Vagina (tissue), 2 donors: ENCODE data around the gene CD248. TPM values are rescaled to one million over a fixed set of nuclear protein-coding genes. Genes with fewer than 3 reads are reported as not detected.
A peak's percentile ranks its signal among the peaks of the same experiment; 100 is the strongest.

Source experiments
- DNase-seq, 2 donors: peaks; one replicate each; pipeline ENCODE4 v3.0.0-alpha.2; 2017; ENCODE audit errors: extremely low spot score in 2 of 2
- H3K27ac ChIP-seq: fragments of 200-600 bp; sonication (generic); one replicate; pipeline ENCODE4 v1.5.1; 2019
- H3K27me3 ChIP-seq: fragments of 200-600 bp; sonication (generic); one replicate; pipeline ENCODE4 v1.5.1; 2019
- H3K36me3 ChIP-seq, 2 donors: fragments of 200-600 bp; sonication (generic); one replicate each; pipeline ENCODE4 v1.5.1; 2017 to 2019
- H3K4me1 ChIP-seq: fragments of 200-600 bp; sonication (generic); one replicate; pipeline ENCODE4 v1.5.1; 2019
- H3K4me3 ChIP-seq, 2 donors: fragments of 200-600 bp; sonication (generic); 1 replicate in 1 of 2; 2 replicates in 1 of 2; pipeline ENCODE4 v1.5.1; 2016 to 2019
- H3K9me3 ChIP-seq: fragments of 200-600 bp; sonication (generic); one replicate; pipeline ENCODE4 v1.5.1; 2019
- CTCF ChIP-seq, 3 experiments: fragments of 450-650 bp in 2 of 3; fragments of 200-600 bp in 1 of 3; sonication (generic) in 1 of 3; IDR thresholded peaks; one replicate each; pipeline ENCODE4 v1.5.1; 2017 to 2019; ENCODE audit warnings: antibody characterized with exemption in 3 of 3, mild to moderate bottlenecking in 2 of 3, moderate library complexity in 2 of 3
- POLR2A ChIP-seq, 2 donors: fragments of 450-650 bp; IDR thresholded peaks; one replicate each; pipeline ENCODE4 v1.6.1; 2017; ENCODE audit warnings: antibody characterized with exemption in 2 of 2, mild to moderate bottlenecking in 2 of 2, moderate library complexity in 2 of 2
- POLR2AphosphoS5 ChIP-seq, 2 donors: sonication (generic); formaldehyde crosslinking; IDR thresholded peaks; one replicate each; pipeline ENCODE4 v1.9.0; 2017; ENCODE audit warnings: antibody characterized with exemption in 2 of 2, mild to moderate bottlenecking in 2 of 2, low read depth in 1 of 2; ENCODE audit not compliant: insufficient read depth in 1 of 2
- intact Hi-C: fragments of 100-400 bp; cut with DNase I; formaldehyde crosslinking; loops from one replicate; pipeline ENCODE4 v1.15.1; 2023
- total RNA-seq: library from RNA; depleted of rRNA; stranded (reverse); fragments of >200 nt; gene quantifications from one replicate; pipeline ENCODE4 v1.2.3, GENCODE V29; 2016

The CD248 gene
- total RNA-seq, 1 donor from 2014 or later = 45.2 TPM

- Histone ChIP-seq H3K27me3 (no peaks in the 10 kb centered on the region), H3K36me3 (no peaks in the 10 kb centered on the region), H3K9me3 (no peaks in the 10 kb centered on the region), H3K4me1 (peaks cover 35% of the 10 kb centered on the region), H3K4me3 (no peak overlapping the region), H3K27ac (no peak overlapping the region)
- TF ChIP-seq POLR2A (IDR thresholded peaks at IDR 0.05) (no peak), CTCF (IDR thresholded peaks at IDR 0.05) (peak; percentile 91 to 98 (median 97)), POLR2AphosphoS5 (IDR thresholded peaks at IDR 0.05; ENCODE audit: insufficient read depth in 1 of 2, low read depth in 1 of 2) (peak in 1 of 2 donors; percentile 31)
- intact Hi-C loops = loop anchor here (10.0 kb wide), 1 partner anchor 58 kb away; no protein-coding TSS in a partner anchor
- DNase-seq = no peak
Observed at GRCh38 chr11:66282468-66283455, 34.1 kb downstream of the CD248 start.

GRCh38 chr11:66281776-66282467, 34.9 kb downstream of the CD248 start:
- Histone ChIP-seq H3K27me3 (no peaks in the 10 kb centered on the region), H3K36me3 (no peaks in the 10 kb centered on the region), H3K9me3 (no peaks in the 10 kb centered on the region), H3K4me3 (no peak overlapping the region), H3K4me1 (peaks cover 34% of the 10 kb centered on the region), H3K27ac (no peak overlapping the region)
- intact Hi-C loops = loop anchor here (10.0 kb wide), 1 partner anchor 57 kb away; no protein-coding TSS in a partner anchor
- no peak for DNase-seq
- TF ChIP-seq CTCF (IDR thresholded peaks at IDR 0.05) (no peak), POLR2AphosphoS5 (IDR thresholded peaks at IDR 0.05; ENCODE audit: insufficient read depth in 1 of 2, low read depth in 1 of 2) (no peak), POLR2A (IDR thresholded peaks at IDR 0.05) (no peak)

GRCh38 chr11:66281001-66281400, 35.8 kb downstream of the CD248 start:
- Histone ChIP-seq H3K36me3 (peaks cover 0 to 5% of the 10 kb centered on the region in 2 donors), H3K9me3 (no peaks in the 10 kb centered on the region), H3K4me3 (no peak overlapping the region), H3K27me3 (no peaks in the 10 kb centered on the region), H3K27ac (no peak overlapping the region), H3K4me1 (peaks cover 28% of the 10 kb centered on the region)
- no peak for DNase-seq
- intact Hi-C loops = loop anchor here (10.0 kb wide), 1 partner anchor 56 kb away; no protein-coding TSS in a partner anchor
- no peak for TF ChIP-seq POLR2A (IDR thresholded peaks at IDR 0.05)
- no peak for TF ChIP-seq CTCF (IDR thresholded peaks at IDR 0.05)
- no peak for TF ChIP-seq POLR2AphosphoS5 (IDR thresholded peaks at IDR 0.05; ENCODE audit: insufficient read depth in 1 of 2, low read depth in 1 of 2)

- H3K4me3 ChIP-seq = no peak overlapping the region
- TF ChIP-seq POLR2AphosphoS5 (IDR thresholded peaks at IDR 0.05; ENCODE audit: insufficient read depth in 1 of 2, low read depth in 1 of 2) (no peak), POLR2A (IDR thresholded peaks at IDR 0.05) (no peak), CTCF (IDR thresholded peaks at IDR 0.05) (no peak)
- DNase-seq = no peak
- no peaks in the 10 kb centered on the region for H3K27me3 ChIP-seq
- peaks cover 28% of the 10 kb centered on the region for H3K4me1 ChIP-seq
- H3K9me3 ChIP-seq = no peaks in the 10 kb centered on the region
- H3K27ac ChIP-seq = no peak overlapping the region
- H3K36me3 ChIP-seq = peaks cover 0 to 11% of the 10 kb centered on the region in 2 donors
- intact Hi-C loops = loop anchor here (10.0 kb wide), 1 partner anchor 56 kb away; no protein-coding TSS in a partner anchor
Observed at GRCh38 chr11:66280428-66280827, 36.4 kb downstream of the CD248 start.
